NCI-H748 treated with DMSO at 0.1 percent for 48 hours (cell line): Measurements from ENCODE around the gene RWDD4.

ENCODE experiments used
- DNase-seq: peaks from one replicate; lab custom pipeline; 2025; lab: John Stamatoyannopoulos, UW

RWDD4 gene

GRCh38 chr4:183659029-183659871 is at the start of gene RWDD4, which contains the start of gene TRAPPC11:
TSS of gene RWDD4 (minus strand) at chr4:183659185. CDS start at chr4:183658952, 233 bp downstream.
TSS of gene TRAPPC11 (plus strand) at chr4:183659293. CDS start at chr4:183663868, 4,575 bp downstream.
- DNase-seq: peak; percentile 87

- no peak for DNase-seq
These were observed 43.5 kb upstream of the RWDD4 start for GRCh38 chr4:183702492-183702891.

- DNase-seq: no peak
These were observed 41.4 kb upstream of the RWDD4 start for GRCh38 chr4:183700407-183700806.

GRCh38 chr4:183698909-183699308 is 39.9 kb upstream of the RWDD4 start:
- no peak for DNase-seq

DNA sequence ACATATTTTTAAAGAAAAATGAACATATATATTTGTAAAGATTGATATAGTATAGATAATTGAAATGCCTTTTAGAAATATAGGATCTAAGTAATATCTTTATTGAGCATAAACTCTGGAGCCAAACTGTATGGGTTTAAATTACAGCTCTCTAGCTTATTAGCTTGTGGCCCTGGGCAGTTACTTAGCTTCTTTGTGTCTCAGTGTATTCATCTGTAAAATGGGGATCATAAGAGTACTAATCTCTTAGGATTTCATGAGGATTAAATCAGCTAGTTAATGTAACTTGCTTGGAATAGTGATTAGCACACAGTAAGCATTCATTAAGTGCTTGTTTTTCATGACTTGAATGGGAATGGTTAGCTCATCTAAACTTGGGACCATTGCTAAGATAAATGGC is 32.9 kb upstream of the RWDD4 start:
- no peak for DNase-seq

DNA sequence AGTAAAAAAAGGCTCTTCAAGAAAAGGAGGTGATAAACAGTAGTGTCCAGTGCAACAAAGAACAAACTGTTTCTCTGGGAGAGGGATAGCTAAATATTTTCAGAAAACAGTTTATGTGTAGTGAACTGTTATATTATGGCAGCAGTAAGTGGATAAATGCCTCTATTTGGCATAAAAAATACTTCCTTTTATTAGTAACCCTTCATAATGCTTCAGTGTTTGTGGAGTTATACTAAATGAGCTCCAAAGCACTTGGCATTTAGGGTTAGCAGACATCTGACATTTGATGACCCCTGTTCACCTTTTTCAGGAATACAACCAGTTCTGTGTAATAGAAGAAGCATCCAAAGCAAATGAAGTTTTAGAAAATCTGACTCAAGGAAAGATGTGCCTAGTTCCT is 32.0 kb upstream of the RWDD4 start:
- DNase-seq: no peak

DNA sequence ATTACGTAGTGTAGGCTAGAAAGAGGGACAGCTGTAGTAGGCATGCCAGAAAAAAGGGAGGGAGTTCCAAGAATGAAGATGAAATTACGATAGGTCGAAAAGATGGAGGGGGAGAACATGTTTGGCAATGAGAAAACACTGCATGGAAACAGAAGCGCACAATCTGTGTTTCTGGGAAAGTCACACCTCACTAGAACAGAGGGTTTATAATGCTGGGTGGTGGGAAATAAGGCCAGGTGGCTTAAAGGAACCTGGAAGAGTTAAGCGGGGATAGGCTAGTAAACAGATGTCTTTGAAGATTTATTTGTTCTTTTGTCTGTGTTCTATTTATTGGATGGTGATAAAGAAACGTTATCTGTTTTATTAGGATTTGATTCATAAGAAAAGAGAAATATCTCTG is 29.2 kb upstream of the RWDD4 start:
- no peak for DNase-seq

DNA sequence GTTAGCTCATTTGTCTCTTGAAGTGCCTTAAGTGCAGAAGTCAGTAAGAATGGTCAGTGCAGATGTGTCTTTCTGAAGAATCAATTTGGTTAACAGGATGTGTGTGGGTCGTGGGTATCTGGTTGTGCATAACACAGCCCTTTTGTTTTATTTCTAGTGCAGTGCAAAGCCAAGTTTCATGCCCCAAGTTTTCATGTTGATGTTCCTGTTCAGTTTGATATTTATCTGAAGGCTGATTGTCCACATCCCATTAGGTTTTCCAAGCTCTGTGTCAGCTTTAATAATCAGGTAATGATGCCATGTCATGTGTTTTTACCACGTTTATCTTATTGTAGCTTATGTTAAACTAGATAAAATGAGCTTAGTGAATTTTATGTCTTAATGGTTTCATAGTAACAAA is 27.5 kb upstream of the RWDD4 start:
- no peak for DNase-seq

GRCh38 chr4:183681119-183681518 is 22.1 kb upstream of the RWDD4 start:
- DNase-seq: no peak

GRCh38 chr4:183675625-183676024 is 16.6 kb upstream of the RWDD4 start:
- DNase-seq: no peak

GRCh38 chr4:183674153-183674552 is 15.2 kb upstream of the RWDD4 start:
- no peak for DNase-seq

DNA sequence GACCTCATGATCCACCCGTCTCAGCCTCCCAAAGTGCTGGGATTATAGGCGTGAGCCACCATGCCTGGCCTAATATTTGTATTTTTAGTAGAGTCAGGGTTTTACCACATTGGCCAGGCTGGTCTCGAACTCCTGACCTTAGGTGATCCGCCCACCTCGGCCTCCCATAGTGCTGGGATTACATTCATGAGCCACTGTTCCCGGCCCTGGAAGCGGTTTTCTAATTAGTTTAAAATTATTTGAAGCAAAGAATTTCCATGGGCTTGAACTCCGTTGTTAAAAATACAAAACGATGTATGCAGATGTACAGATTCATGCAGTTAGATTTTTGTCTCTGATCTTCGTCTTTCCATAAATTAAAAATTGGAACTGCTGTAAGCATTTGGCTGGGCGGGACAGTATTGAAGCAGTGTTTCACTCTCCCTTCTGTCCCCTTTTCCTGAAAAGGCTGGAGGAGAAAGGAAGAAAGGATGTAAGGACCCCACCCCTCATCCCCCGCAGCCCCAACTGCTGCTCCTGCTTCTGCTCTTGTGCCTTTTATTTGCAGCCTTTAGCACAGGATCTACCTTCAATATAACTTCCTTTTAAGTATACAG is 12.1 kb upstream of the RWDD4 start:
- DNase-seq: no peak

DNA sequence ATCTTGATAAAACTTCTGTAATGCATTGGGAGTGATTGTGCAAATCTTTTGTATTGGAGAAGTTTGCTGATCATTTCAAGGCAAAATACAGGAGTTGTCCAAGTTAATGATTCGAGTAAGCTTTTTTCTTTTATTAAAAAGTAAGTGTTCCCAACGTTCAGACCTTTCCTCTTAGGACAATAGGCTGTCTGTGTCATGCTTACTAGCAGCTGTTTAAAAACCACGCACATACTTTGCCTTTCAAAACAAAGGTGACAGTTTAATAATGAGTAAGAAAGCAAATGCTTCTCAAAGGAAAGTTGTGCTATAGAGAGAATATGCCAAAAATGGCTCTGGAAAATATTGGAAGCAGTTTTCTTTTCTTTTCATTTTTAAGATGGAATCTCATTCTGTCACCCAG is 11.3 kb upstream of the RWDD4 start:
- no peak for DNase-seq

- DNase-seq: no peak
These were observed 7.1 kb upstream of the RWDD4 start for GRCh38 chr4:183666088-183666487.

DNA sequence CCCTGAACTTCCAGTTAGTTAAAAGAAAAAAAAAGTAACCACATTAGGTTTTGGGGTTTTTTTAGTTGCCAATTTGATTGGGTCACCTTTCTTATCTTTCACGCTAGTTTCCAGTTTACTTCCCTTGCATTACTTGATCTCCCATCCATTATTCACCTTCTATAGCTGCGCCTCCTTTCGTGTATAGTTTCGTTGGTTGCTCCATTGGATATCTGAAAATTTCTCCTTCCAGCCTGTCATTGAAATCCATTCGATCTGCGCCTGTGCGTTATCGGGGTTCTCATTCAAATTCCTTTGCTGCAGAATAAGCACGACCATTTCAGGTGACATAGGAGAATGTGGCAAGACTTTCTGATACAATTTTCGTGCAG is 872 bp upstream of the RWDD4 start:
- DNase-seq: peak; percentile 1

- DNase-seq: peak; percentile 3
These were observed 490 bp downstream of the RWDD4 start for GRCh38 chr4:183658362-183659028.

- no peak for DNase-seq
These were observed 1.4 kb downstream of the RWDD4 start for GRCh38 chr4:183657564-183657963.

GRCh38 chr4:183645326-183645725 is 13.7 kb downstream of the RWDD4 start:
- no peak for DNase-seq

GRCh38 chr4:183639291-183639690 is 19.7 kb downstream of the RWDD4 start:
- DNase-seq: no peak

DNA sequence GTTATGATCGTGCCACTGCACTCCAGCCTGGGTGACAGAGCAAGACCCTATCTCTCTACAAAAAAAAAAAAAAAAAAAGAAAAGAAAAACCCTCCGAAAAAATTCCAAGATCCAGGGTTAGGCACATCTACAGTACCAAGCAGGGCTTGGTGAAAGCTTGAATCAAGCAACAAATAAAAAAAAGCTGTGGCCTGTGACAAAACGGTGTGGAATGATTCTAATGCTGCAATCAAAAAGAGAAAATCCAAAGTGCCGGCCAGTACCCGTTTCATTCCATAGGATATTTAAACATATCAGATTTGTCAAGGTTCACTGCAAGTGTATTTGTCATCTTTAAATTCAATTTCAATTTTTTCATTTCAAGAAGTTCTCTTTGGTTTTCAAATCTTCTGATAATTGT is 20.5 kb downstream of the RWDD4 start:
- no peak for DNase-seq

- no peak for DNase-seq
These were observed 21.5 kb downstream of the RWDD4 start for GRCh38 chr4:183637461-183637860.

- DNase-seq: peak; percentile 9
These were observed 22.1 kb downstream of the RWDD4 start for GRCh38 chr4:183636923-183637322.

- no peak for DNase-seq
These were observed 22.5 kb downstream of the RWDD4 start for GRCh38 chr4:183636503-183636902.
